ENCODE results near the gene SNX24.

- TF ChIP-seq CTCF (IDR thresholded peaks at IDR 0.05) = no peak
- no peak for TF ChIP-seq POLR2A (IDR thresholded peaks at IDR 0.05)
Observed at GRCh38 chr5:122836947-122837346, 8.5 kb upstream of the SNX24 start.
